HT1080 (cell line): ENCODE measurements around the gene CEP72. TPM values are rescaled to one million over a fixed set of nuclear protein-coding genes. Genes with fewer than 3 reads are reported as not detected.

ENCODE experiments used
- DNase-seq: peaks from one replicate; pipeline ENCODE4 v3.0.0-alpha.2; 2015; ENCODE audit warnings: low read depth
- total RNA-seq: library from RNA; depleted of rRNA; stranded (reverse); fragments of >200 nt; shearing (Covaris generic); gene quantifications from 2 replicates; pipeline ENCODE4 v1.2.3, GENCODE V29; 2014

CEP72 gene
- total RNA-seq, 1 experiment from 2014 or later, result 16.0 TPM

DNA sequence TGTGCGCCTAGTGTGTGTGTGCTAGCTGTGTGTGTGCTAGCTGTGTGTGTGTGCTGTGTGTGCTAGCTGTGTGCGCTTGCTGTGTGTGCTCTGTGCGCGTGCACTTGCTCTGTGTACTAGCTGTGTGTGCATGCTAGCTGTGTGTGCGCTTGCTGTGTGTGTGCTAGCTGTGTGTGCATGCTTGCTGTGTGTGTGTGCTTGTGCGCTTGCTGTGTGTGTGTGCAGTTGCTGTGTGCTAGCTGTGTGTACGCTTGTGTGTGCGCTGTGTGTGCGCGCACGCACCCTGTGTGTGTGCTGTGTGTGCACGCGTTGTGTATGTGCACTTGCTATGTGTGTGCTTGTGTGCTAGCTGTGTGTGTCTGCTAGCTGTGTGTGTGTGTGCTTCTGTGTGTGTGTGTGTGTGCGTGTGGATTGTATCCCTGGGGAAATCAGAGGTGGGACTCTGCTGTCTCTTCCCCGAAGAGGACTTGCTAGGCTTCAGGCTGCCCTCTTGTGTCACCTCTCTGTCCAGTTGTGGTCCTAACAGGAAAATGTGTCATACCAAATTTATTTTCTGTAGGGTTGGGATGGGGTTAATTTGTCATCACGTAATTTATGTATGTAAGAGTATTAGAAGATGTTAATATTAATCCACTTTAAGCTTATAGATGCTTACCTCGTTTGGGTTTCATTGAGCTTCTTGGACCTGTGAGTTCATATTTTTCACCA lies 42.1 kb downstream of the CEP72 start:
- DNase-seq, result peak; percentile 55

DNA sequence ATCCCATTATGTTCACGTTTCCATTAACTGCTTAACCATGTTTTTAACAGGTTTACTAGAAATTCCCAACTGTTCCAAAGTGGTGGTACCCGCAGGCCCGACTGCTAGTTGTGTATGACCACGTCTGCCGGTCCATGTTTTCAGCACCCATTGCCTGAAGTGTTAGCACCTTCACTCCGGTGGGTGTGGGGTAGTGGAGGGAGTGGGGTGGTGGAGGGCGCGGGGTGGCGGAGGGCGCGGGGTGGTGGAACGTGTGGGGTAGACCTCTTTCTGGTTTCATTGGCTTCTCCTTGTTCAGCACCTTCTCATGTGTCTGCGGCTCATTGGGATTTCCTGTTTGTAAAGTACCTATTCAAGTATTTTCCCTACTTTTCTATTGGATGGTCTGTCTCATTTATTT lies 43.3 kb downstream of the CEP72 start:
- no peak for DNase-seq

DNA sequence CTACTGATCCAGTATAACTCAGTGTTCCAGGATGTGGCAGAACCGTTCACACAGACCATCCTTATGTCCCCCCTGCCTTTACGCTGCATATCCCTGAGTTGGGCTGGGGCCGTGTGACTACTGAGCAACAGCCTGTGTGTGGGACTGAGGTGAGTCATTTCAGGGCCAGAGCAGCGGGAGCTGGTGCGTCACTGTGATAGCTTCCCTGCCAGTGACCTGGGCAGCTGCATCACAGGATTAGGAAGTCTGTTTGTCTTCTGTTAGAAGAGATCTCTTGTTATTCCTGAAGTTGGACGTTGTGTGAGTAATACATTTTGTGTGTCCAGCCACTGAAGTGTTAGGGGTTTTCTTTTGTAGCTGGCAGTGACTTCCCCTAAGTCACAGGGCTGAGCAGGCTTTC lies 45.4 kb downstream of the CEP72 start:
- peak; percentile 100 for DNase-seq

DNA sequence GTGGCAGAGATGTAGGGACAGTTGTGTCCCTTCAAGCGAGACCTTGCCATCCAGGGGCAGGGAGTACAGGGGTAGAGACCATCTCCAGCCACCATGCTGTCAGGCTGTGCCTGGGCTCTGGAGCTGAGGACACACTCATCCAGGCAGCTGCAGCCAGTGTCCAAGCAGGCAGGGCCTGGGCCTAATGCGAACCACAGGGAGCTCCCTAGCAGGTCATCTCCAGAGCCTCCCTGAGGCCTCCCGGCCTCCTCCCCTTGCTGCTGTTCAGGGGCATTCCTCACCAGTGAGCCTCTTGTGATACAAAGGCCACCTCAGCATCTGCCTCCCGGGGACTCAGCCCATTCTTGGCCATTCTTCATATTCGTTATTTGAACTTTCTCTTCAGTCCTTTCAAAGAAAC lies 46.0 kb downstream of the CEP72 start:
- peak; percentile 64 for DNase-seq

DNA sequence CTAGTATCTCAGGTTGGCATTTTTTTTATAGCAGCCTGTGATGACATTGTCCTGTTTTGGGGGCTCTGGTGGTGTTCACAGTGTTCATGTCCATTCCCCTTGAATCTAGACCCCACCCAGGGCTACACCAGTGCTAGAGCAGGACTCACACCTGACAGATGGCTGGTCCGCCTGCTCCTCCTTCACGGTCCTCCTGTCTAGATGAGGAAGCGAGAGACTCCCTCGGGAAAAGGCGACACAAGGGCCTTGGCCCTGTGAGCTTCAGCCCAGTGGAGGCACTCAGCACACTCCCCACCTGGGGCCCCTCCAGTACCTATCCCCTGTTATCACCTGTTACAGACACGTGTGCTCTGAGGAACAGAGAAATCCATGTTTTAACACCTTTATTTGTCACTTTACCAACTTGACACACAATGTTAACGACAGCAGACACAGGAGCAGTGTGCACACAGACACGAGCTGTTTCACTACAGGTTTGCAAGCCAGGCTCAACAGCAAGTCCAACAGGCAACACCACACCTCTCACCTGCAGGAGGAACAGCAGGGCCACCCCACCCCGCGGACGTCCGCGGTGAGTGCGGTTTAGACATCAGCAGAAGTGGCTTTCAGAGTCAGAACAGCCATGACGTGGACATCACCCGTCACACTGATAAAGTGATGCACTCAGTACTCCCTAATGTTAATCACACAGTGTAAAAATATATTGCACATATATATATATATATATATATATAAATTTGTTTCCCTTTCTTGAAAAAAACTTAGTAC lies 47.5 kb downstream of the CEP72 start:
- no peak for DNase-seq

DNA sequence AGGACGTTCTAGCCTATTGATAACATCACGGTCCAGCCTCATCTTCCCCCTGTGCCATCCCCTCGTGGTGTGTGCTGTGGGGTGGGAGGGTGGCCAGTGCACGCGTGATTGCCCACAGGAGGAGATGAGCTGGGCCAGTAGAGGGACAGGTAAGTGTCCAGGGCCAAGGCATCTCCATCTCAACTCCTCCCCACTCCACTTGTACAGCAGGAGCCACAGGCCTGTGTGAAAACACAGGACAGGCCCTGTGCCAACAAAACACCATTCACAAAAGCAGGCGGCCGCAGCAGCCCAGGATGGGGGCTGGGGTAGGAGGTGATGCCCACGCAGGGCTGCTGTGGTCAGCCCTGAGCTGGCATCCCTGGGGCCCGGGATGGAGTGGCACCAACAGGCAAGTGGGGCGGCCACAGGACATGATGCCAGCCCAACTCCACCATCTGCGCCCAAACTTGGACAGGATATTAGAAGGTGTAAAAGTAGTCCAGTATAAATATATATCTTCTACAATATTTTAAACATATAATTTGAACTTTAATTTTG lies 48.4 kb downstream of the CEP72 start:
- DNase-seq, result no peak

DNA sequence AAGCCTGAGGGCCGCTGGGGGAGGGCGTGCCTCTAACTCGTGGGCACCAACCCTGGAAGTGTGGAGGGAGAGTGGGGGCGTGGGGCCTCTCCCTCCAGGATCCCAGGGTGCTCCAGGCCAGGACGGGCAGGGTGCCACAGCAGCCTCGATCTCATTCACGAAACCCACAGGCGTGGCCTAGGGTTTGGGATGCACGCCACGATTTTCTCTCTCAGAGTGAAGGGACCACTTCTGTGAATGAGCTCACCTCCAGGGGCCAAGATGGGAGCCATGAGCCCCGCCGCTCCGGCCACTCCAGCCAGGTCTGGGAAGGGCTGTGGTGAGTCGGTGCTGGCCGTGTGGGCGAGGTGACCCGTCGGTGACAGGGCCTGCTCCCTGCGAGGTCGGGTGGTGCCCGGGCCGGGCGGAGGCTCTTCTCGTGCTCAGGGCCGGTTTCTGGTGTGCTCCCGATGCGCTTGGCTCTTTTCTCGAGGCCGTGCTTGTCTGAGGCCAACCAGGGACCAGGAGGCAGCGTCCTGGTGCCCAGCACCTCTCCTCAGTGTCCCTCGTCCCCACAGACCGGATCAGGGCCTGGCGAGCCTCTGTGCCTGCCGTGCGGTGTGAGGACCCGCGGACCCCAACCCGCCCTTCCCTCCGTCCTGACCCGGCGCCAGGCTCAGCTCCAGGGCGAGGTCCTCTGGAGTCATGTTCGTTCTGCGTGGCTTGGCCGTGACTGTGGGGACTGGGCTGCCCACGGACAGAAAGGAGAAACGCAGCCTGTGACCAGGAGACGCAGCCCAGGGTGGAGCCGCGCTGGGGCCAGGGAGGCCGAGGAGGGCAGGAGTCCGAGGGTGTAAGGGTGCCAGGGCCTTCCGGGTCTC lies 50.0 kb downstream of the CEP72 start:
- no peak for DNase-seq

DNA sequence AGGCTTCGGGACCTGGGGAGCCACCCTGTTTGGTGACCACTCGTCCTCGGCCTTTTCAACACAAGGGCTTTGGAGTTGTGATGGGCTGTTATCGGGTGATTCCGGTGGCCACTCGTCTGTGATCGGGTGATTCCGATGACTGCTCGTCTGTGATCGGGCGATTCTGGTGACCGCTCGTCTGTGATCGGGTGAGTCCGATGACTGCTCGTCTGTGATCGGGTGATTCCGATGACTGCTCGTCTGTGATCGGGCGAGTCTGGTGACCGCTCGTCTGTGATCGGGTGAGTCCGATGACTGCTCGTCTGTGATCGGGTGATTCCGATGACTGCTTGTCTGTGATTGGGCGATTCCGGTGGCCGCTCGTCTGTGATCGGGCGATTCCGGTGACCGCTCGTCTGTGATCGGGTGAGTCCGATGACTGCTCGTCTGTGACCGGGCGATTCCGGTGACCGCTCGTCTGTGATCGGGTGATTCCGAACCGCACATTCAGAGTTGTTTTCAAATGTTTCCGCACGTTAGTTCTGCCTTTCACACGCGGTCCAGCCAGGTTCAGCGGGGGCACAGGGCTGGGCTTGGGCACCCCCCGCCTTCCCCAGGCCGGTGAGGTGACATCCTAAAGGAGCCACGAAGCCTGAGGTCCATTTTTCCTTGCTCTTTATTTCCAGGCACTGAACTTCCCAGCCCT lies 50.8 kb downstream of the CEP72 start:
- no peak for DNase-seq

DNA sequence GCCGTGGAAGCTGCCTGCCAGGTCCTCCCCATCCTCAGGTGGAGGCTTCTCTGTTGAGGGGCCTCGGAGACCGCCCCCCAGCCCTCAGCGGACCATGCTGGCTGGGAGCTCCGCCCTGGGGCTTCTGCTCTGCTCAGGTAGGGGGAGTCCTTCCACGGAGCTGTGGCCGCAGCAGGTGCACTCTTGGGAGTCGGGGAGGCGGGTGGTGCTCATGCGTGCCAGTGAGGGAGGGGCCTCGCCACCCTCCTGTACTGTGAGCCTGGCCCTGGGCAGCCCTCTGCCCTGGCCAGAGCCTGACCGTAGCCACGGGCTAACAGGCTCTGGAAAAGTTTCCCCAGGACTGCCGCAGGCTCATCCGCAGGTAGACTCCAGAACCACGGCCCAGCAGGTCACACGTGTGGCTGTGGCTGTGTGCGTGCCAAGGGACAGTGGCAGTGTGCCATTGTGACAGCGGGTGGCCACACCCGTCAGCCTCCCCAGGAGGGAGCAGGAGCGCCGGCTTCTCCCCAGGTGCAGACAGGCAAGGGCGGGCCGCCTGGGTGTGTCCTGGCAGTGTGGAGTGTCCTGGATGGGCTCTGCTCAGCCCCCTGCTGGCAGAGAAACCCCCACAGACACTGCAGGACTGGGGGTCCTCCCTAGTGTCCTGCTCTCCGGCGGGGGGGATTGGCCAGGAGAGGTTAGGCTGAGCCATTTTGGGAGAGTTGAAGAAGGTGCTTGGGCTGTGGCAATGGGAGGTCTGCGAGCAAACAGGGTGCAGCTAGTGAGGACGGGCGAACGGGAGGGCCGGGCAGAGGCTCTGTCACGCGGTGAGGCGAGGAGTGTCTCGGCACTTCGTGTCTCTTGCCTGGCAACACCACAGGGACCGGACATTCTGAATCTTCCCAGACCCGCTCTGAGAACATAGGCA lies 51.5 kb downstream of the CEP72 start:
- no peak for DNase-seq

DNA sequence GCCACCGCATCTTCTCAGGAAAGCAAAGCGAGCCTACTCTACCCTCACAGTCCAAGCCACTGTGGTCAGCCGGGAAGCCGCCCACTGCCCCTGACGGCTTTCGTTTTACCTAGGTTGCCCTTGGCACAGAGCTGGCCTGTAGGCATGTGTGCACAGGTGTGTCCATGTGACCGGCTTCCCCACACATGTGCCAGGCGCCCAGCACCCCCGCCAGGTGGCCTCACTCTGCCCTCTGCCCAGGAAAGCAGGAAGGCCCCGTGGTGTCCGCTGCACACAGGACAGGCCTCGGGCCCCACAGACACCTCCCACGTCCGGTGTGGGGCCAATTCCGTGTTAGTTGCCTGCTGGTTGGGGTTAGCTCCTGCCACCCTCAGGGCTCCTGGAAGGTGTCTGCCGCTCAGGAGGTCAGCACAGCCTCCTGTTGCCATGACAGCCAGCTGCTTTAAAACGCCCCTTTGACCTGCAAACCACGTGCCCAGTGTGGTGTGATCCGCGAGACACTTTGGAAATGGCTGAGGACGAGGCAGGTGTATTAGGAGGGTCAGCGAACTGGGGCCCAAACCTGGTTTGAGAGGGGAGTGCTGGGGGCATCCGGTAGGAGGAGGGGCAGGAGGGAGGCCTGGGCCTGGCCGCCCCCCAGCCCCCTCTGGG lies 52.3 kb downstream of the CEP72 start:
- no peak for DNase-seq

DNA sequence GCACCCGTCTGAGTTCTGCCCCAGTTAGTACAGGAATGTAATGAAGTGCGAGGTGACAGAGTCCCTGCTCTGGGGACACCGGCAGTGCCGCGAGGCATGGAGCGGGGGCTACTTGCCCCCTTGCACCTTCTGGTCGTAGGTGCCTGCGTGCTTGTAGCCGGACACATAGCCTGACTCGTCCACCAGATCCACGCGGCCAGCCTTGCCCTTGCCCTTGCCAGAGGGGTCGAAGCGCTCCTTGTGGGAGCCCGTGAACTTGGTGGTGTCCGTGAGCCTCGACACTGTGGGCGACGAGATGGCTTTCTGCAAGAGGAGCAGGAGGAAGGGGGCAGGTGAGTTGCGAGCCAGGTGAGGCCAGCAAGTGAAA lies 52.8 kb downstream of the CEP72 start:
- no peak for DNase-seq

DNA sequence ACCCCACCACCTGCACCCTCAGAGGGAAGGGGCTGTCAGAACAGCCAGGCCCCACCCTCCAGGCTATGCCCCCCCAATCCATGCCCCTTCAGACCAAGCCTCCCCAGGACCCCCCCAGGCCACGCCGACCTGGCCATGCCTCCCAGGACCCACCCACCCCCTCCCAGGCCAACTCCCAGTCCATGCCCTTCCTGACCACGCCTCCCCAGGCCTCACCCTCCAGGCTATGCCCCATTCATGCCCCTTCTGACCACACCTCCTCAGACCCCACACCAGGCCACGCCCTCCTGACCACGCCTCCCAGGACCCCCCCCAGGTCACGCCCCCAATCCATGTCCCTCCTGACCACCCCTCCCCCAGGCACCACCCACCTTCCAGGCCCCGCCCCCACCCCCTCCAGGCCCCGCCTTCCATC lies 53.4 kb downstream of the CEP72 start:
- no peak for DNase-seq

DNA sequence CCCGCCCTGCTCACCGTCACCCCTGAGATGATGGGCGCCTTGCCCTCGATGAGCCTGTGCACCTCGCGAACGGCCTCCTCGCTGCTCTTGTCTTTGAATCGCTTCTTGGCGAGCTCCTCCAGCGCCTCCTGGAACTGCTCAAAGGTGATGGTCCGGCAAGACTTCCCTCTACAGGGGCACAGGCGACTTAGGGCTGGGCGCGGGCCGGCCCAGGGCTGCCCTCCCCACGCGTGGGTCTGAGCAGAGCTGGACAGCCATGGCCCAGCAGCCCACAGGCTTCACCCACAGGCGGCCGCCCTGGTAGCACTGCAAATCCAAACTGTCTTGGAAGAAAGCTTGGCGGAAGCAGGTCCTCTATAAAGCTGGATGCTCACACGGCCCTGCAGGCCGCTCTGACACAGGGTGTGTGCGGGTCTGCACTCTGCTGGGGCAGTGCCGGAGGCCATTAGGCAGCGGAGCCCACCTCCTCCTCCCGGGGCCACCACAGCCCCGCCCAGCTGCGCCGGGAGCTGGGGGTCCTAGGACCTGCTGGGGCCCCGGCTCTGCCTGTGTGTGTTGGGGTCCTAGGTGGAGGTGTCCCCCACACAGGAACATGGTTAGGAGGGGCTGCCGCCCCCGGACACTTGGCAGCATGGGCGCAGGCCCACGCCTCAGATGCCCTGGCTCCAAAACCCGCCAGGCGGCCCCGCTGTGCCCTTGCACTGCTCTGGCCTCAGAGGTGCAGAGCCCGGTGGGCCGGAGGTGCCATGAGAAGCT lies 54.0 kb downstream of the CEP72 start:
- no peak for DNase-seq

DNA sequence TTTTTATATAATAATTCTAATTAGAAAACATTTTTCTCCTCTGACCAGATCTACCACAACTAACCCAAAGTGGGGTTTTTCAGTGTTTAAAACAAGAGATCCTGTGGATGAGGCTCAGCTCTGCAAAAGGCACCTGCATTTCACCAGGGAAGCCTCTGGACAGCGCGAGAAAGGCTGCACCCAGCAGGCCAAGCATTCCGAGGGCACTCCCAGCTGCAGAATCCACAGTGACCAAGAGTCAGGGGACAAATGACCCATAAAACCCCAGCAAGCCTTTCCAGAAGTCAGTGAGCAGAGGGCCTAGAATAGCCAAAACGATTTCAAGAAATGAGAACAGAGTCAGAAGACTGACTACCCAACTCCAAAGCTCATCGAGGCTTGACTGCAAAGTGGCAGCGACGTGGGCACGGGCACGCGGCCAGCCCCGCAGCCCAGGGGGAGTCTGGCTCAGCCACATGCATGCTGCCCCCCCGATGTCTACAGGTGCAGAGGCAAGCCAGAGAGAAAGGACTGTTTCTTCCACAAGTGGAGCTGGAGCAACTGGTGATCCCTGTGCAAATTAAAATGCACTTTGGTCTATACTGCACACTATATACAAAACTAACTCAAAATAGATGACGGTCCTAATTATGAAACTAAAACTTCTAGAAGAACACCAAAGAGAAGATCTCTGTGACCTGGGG lies 54.8 kb downstream of the CEP72 start:
- no peak for DNase-seq

DNA sequence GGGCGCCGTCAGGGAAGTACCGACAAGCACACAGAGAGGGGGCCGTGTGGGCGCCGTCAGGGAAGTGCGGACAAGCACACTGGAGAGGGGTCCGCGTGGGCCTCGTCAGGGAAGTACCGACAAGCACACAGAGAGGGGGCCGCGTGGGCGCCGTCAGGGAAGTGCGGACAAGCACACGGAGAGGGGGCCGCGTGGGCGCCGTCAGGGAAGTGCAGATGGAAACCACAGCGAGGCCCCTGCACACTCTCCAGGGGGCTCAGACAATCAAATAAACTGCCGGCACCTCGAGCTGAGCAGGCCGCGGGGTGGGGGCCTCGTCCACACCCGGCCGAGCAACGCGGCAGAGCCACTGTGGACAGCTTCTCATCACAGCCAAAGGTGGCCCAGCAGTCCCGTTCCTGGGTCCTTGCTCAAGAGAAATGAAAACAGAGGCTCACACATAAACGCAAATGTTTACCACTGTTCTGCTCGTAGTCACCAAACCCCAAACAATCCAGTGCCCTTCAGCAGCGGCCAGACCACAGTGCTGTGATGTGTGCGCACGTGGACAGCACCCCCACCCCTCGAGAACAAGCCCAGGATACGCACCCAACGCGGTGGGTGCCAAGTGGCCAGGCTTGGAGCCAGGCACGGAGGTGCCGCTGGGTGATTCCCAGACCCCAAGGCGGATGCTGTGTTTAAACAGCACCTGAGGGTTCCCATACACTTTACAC lies 56.3 kb downstream of the CEP72 start:
- no peak for DNase-seq

DNA sequence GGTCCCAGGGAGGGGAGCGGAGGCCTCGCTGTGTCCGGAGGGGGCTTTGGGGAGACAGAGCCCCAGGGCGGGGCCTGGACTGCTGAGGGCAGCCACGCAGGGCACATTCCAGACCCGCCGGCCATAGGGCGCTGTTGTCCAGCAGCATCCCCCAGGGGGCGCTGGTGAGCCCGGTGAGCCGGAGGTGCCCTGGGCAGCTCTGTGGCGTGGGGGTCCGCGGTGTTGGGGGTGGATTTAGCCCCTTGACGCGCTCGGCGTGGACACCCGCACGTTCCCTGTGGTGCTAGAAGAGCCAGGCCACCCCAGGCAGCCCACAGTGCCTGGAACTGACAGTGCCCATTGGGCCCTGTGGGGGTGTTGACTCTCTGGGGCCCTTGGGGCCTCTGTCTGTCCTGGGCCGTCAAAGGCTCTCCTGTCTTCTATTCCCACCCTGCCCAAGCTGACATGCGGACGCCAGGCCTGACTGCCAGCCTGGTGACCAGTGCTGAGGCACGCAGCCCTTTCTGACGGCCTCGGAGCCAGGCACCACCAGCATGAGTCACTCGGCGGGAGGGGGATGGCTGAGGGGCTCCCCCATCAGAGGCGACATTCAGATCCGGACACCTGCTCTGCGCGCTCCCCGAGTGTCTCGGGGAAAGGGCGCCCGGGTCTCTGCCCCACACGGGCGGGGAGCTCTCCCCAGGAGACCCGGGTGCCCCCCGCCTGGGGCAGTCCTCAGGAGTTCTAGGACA lies 57.1 kb downstream of the CEP72 start:
- DNase-seq, result peak; percentile 58

DNA sequence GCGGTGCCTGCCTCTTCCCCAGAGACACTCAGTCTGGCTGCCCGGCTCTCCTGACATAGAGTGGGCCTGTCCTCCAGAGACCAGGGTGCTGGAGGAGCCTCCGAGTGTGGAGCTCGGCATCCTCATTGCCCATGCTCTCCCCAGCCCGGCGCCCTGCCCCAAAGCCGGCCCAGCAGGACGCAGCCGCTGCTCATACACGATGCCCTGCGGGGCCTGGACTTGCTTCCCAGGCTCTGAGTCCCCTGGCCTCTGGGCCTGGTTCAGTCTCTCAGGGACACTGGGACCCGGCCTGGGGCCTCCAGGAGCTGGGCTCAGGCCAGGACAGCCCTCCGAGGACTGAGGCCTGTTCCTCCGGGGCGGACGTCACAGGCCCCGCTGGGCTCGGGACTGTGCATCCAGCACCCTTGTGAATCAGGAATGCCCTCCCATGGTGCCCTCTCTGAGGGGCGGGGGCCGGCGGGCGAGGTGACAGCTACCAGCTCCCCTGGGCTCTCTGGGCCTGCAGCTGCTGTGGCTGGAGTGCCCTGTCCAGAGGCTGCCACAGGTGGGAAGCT lies 57.8 kb downstream of the CEP72 start:
- DNase-seq, result no peak
